HEK293 (cell line): Measurements from ENCODE around the gene ADM2.
"Not testable (repeated sequence)": the region's sequence is repeated elsewhere in the genome, so short reads cannot be mapped to it uniquely, and the experiment has no call there.

Source experiments
- CTCF ChIP-seq: fragments of 450-650 bp; formaldehyde crosslinking; IDR thresholded peaks from 2 replicates; pipeline ENCODE4 v1.5.1; 2016; ENCODE audit warnings: missing biosample characterization, missing genetic modification characterization
- KLF8 ChIP-seq: fragments of 450-650 bp; formaldehyde crosslinking; IDR thresholded peaks from 2 replicates; pipeline ENCODE4 v1.5.1; 2016; ENCODE audit warnings: missing biosample characterization, missing genetic modification characterization
- KLF9 ChIP-seq: fragments of 450-650 bp; formaldehyde crosslinking; IDR thresholded peaks from 2 replicates; pipeline ENCODE4 v1.5.1; 2016; ENCODE audit warnings: missing biosample characterization, missing genetic modification characterization, low read depth
- REPIN1 ChIP-seq: fragments of 450-650 bp; formaldehyde crosslinking; IDR thresholded peaks from 2 replicates; pipeline ENCODE4 v1.5.1; 2017; ENCODE audit warnings: missing biosample characterization, missing genetic modification characterization, low read depth
- ZBTB7A ChIP-seq: fragments of 450-650 bp; formaldehyde crosslinking; IDR thresholded peaks from 2 replicates; pipeline ENCODE4 v1.5.1; 2016; ENCODE audit warnings: low read depth, missing biosample characterization, missing genetic modification characterization
- ZNF510 ChIP-seq: fragments of 450-650 bp; formaldehyde crosslinking; IDR thresholded peaks from 2 replicates; pipeline ENCODE4 v1.5.1; 2018; ENCODE audit warnings: mild to moderate bottlenecking, missing genetic modification characterization, missing biosample characterization; ENCODE audit not compliant: insufficient replicate concordance

- TF ChIP-seq CTCF (tag by site-specific recombination); ZNF510 (tag by site-specific recombination); ZBTB7A; KLF8 (tag by site-specific recombination); REPIN1 (tag by site-specific recombination); KLF9 (tag by site-specific recombination): not testable (repeated sequence)
These were observed 48.3 kb upstream of the ADM2 start for GRCh38 chr22:50432877-50433510.
